CD4-positive, CD25-positive, alpha-beta regulatory T cell (primary cell): ENCODE data around the gene CAP2. TPM values are rescaled to one million over a fixed set of nuclear protein-coding genes. Genes with fewer than 3 reads are reported as not detected.
A peak's percentile ranks its signal among the peaks of the same experiment; 100 is the strongest.
"Not testable (repeated sequence)": the region's sequence is repeated elsewhere in the genome, so short reads cannot be mapped to it uniquely, and the experiment has no call there.

Source experiments
- ATAC-seq, 2 donors: fragments of 150-1000 bp; cut with Tn5 transposase; one replicate each; pipeline ENCODE4 v1.10.0; 2021; ENCODE audit warnings: low read depth in 2 of 2, moderate number of reproducible peaks in 2 of 2, moderate library complexity in 1 of 2
- DNase-seq, 3 donors: peaks; one replicate each; pipeline versions ENCODE4 v3.0.0 to v3.0.0-alpha.2; 2012 to 2022; ENCODE audit warnings: mixed read lengths in 1 of 3
- H3K27ac ChIP-seq: one replicate; pipeline ENCODE4 v1.7.0; 2013; ENCODE audit warnings: mild to moderate bottlenecking, low read length; ENCODE audit not compliant: insufficient read depth, poor library complexity, severe bottlenecking
- H3K27me3 ChIP-seq: one replicate; pipeline ENCODE4 v1.7.0; 2013; ENCODE audit warnings: low read length; ENCODE audit not compliant: control insufficient read depth, insufficient read depth
- H3K36me3 ChIP-seq: one replicate; pipeline ENCODE4 v1.7.0; 2013; ENCODE audit warnings: mild to moderate bottlenecking, low read length, moderate library complexity; ENCODE audit not compliant: control insufficient read depth, insufficient read depth
- H3K4me1 ChIP-seq: 2 replicates; pipeline ENCODE4 v1.7.0; 2013; ENCODE audit warnings: mild to moderate bottlenecking, low read length; ENCODE audit not compliant: insufficient read depth, control insufficient read depth, poor library complexity, severe bottlenecking
- H3K4me3 ChIP-seq: one replicate; pipeline ENCODE4 v1.7.0; 2013; ENCODE audit warnings: low read depth, mild to moderate bottlenecking, low read length, moderate library complexity
- H3K9me3 ChIP-seq, 2 experiments: 1 replicate in 1 of 2; 2 replicates in 1 of 2; pipeline ENCODE4 v1.7.0; 2013; ENCODE audit warnings: low read length in 2 of 2, mild to moderate bottlenecking in 1 of 2, moderate library complexity in 1 of 2; ENCODE audit not compliant: control insufficient read depth in 2 of 2
- H3K27ac Mint-ChIP-seq, 3 donors: one replicate each; pipeline ENCODE4 v1.8.0; 2020 to 2022; ENCODE audit warnings: mild to moderate bottlenecking in 3 of 3, mixed read lengths in 3 of 3, moderate library complexity in 2 of 3
- H3K27me3 Mint-ChIP-seq: one replicate; pipeline ENCODE4 v1.8.0; 2022; ENCODE audit warnings: mild to moderate bottlenecking, mixed read lengths
- H3K36me3 Mint-ChIP-seq: one replicate; pipeline ENCODE4 v1.8.0; 2020; ENCODE audit warnings: mixed read lengths
- H3K4me1 Mint-ChIP-seq, 4 donors: one replicate each; pipeline ENCODE4 v1.8.0; 2020 to 2022; ENCODE audit warnings: mixed read lengths in 4 of 4, mild to moderate bottlenecking in 1 of 4
- H3K4me3 Mint-ChIP-seq, 4 donors: one replicate each; pipeline ENCODE4 v1.8.0; 2020 to 2022; ENCODE audit warnings: mild to moderate bottlenecking in 4 of 4, mixed read lengths in 4 of 4, moderate library complexity in 3 of 4
- H3K9me3 Mint-ChIP-seq, 7 donors: one replicate each; pipeline ENCODE4 v1.8.0; 2020 to 2022; ENCODE audit warnings: mixed read lengths in 7 of 7, mild to moderate bottlenecking in 3 of 7, moderate library complexity in 2 of 7
- polyA plus RNA-seq, 4 donors: library from polyadenylated mRNA; unstranded; fragments of 300-500 nt; fragmentation: Illumina TruSeq; gene quantifications; one replicate each; pipeline ENCODE4 v1.2.3, GENCODE V29; 2021
- total RNA-seq: library from RNA; stranded (reverse); gene quantifications from one replicate; pipeline ENCODE4 v1.2.3, GENCODE V29; 2022

The CAP2 gene
- total and polyA plus RNA-seq, 5 donors from 2014 or later = not detected

DNA sequence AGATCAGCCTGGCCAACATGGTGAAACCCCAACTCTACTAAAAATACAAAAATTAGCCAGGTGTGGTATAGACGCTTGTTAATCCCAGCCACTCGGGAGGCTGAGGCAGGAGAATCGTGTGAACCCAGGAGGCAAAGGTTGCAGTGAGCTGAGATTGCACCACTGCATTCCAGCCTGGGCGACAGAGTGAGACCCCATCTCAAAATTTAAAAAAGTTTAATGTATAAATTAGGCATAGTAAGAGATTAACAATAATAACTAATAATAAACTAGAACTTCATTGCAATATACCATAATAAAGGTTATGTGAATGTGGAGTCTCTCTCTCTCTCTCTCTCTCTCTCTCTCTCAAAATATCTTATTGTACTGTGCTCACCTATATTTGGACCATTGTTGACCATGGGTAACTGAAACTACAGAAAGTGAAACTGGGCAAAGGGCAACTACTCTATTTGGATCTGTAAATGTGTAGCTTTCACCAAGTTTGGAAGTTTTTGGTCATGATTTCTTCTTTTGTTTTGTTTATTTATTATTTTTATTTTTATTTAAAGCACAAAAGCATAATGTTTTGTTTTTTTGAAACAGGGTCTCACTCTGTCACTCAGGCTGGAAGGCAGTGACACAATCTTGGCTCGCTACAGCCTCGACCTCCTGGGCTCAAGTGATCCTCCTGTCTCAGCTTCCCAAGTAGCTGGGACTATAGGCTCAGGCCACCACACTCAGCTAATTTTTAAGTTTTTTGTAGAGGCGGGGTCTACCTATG is 12.0 kb downstream of the CAP2 start:
- H3K36me3 Mint-ChIP-seq = not testable (repeated sequence)

DNA sequence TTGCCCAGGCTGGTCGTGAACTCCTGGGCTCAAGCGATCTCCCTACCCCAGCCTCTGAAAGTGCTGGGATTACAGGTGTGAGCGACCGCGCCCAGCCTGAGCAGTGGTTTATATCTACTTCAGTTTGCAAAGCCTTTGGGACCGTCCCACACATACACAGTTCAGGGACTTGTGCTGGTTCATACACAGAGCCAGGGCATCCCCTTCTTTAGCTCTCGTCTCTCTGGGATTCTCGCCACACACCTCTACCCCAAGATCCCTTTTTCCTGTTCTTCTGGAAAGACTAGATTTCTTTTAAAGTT is 12.5 kb downstream of the CAP2 start:
- no peak overlapping the region for H3K27ac Mint-ChIP-seq
- no peaks in the 10 kb centered on the region for H3K36me3 Mint-ChIP-seq
- no peaks in the 10 kb centered on the region for H3K4me1 Mint-ChIP-seq
- DNase-seq (no peak), ATAC-seq (no peak)
- Histone ChIP-seq H3K27me3 (no peaks in the 10 kb centered on the region), H3K36me3 (no peaks in the 10 kb centered on the region), H3K4me3 (no peak overlapping the region), H3K4me1 (no peaks in the 10 kb centered on the region), H3K9me3 (no peaks in the 10 kb centered on the region), H3K27ac (no peak overlapping the region)
- H3K9me3 Mint-ChIP-seq = peaks cover 0 to 9% (median 2%) of the 10 kb centered on the region in 7 donors
- no peaks in the 10 kb centered on the region for H3K27me3 Mint-ChIP-seq
- H3K4me3 Mint-ChIP-seq = no peak overlapping the region

More for the DNA sequence above, 12.0 kb downstream of the CAP2 start:
- not testable (repeated sequence) for H3K9me3 Mint-ChIP-seq, H3K27me3 ChIP-seq, H3K9me3 ChIP-seq, H3K27ac Mint-ChIP-seq, H3K27ac ChIP-seq, H3K36me3 ChIP-seq, H3K4me3 ChIP-seq, H3K4me1 Mint-ChIP-seq, H3K4me1 ChIP-seq, DNase-seq, H3K4me3 Mint-ChIP-seq, H3K27me3 Mint-ChIP-seq, ATAC-seq

DNA sequence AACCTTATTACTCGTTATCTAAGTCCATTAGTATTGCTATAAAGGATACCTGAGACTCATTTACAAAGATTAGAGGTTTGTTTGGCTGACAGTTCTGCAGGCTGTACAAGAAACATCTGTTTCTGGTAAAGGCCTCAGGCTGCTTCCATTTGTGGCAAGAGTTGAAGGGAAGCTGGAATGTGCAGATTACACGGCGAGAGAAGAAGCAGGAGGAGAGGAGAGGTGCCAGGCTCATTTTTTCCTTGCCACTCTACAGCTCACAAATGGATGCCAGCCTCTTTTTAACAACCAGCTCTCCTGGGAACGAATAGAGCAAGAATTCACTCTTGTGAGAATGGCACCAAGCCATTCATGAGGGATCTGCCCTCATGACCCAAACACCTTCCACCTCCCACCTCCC is 14.7 kb downstream of the CAP2 start:
- Mint-ChIP-seq H3K9me3 (peaks cover 0 to 11% (median 2%) of the 10 kb centered on the region in 7 donors), H3K36me3 (no peaks in the 10 kb centered on the region), H3K4me3 (no peak overlapping the region), H3K27ac (no peak overlapping the region), H3K4me1 (no peaks in the 10 kb centered on the region), H3K27me3 (no peaks in the 10 kb centered on the region)
- DNase-seq = no peak
- no peaks in the 10 kb centered on the region for H3K36me3 ChIP-seq
- H3K27me3 ChIP-seq = no peaks in the 10 kb centered on the region
- H3K9me3 ChIP-seq = no peaks in the 10 kb centered on the region
- no peak overlapping the region for H3K4me3 ChIP-seq
- ATAC-seq = no peak
- H3K4me1 ChIP-seq = no peaks in the 10 kb centered on the region
- H3K27ac ChIP-seq = no peak overlapping the region

DNA sequence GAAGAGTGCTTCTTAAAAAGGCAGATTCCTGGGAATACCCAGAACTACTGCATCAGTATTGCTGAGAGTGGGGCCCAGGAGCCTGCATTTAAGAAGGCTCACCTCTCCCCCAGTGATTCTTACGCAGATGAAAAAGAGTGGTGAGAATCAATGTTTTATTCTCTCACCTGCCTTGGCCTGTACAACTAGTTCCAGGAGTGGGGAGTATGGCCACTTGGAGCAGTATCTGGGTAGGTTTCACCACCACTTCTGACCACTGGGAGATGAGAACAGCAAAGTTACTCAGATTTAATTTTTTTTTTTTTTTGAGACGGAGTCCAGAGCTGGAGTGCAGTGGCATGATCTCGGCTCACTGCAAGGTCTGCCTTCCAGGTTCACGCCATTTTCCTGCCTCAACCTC is 16.9 kb downstream of the CAP2 start:
- DNase-seq (no peak), ATAC-seq (no peak)
- H3K4me1 Mint-ChIP-seq = no peaks in the 10 kb centered on the region
- H3K9me3 ChIP-seq = no peaks in the 10 kb centered on the region
- H3K4me3 ChIP-seq = no peak overlapping the region
- H3K27me3 ChIP-seq = no peaks in the 10 kb centered on the region
- no peaks in the 10 kb centered on the region for H3K36me3 Mint-ChIP-seq
- H3K27ac Mint-ChIP-seq = peak overlapping the region in 1 of 3 donors; percentile 22
- no peak overlapping the region for H3K4me3 Mint-ChIP-seq
- peaks cover 0 to 11% (median 2%) of the 10 kb centered on the region in 7 donors for H3K9me3 Mint-ChIP-seq
- no peaks in the 10 kb centered on the region for H3K4me1 ChIP-seq
- no peaks in the 10 kb centered on the region for H3K36me3 ChIP-seq
- H3K27me3 Mint-ChIP-seq = no peaks in the 10 kb centered on the region
- H3K27ac ChIP-seq = no peak overlapping the region

DNA sequence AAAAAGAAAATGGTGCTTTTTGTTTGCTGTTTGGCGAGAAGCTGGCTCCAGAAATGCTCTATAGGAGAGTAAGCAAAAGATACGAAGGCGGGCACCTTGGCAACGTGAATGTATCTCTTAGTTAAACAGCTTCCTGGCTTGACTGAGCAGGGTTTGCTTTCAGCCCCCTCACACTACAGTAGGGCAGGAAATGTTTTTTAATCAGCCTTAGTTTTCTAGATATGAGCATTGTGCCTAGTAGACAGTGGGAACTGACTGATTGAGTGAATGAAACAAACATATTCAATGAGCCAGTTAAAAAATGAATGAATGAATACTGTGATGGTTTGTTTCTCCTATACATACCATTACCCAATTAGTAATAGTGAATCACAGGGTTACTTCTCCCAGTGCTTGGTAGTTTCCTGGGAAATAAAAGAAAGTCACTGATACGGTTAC is 19.9 kb downstream of the CAP2 start:
- Histone ChIP-seq H3K27ac (no peak overlapping the region), H3K36me3 (no peaks in the 10 kb centered on the region), H3K4me3 (no peak overlapping the region), H3K9me3 (no peaks in the 10 kb centered on the region), H3K27me3 (no peaks in the 10 kb centered on the region), H3K4me1 (no peaks in the 10 kb centered on the region)
- Mint-ChIP-seq H3K27ac (no peak overlapping the region), H3K36me3 (no peaks in the 10 kb centered on the region), H3K4me3 (no peak overlapping the region), H3K4me1 (no peaks in the 10 kb centered on the region), H3K9me3 (peaks cover 0 to 11% (median 1%) of the 10 kb centered on the region in 7 donors), H3K27me3 (peaks cover 6% of the 10 kb centered on the region)
- ATAC-seq (no peak), DNase-seq (no peak)

DNA sequence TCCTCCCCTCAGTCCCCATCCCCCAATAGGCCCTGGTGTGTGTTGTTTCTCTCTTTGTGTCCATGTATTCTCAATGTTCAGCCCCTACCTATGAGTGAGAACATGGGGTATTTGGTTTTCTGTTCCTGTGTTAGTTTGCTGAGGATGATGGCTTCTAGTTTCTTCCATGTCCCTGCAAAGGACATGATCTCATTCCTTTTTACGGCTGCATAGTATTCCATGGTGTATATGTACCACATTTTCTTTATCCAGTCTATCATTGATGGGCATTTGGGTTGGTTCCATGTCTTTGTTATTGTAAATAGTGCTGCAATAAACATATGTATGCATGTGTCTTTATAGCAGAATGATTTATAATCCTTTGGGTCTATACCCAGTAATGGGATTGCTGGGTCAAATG is 21.0 kb downstream of the CAP2 start:
- not testable (repeated sequence) for H3K27me3 ChIP-seq, ATAC-seq, H3K4me1 Mint-ChIP-seq, H3K4me3 ChIP-seq, H3K4me1 ChIP-seq, H3K36me3 ChIP-seq, H3K36me3 Mint-ChIP-seq, H3K27ac ChIP-seq, H3K9me3 ChIP-seq, H3K4me3 Mint-ChIP-seq, H3K27ac Mint-ChIP-seq, DNase-seq
- peaks cover 0 to 11% (median 0%) of the 10 kb centered on the region in 7 donors for H3K9me3 Mint-ChIP-seq
- H3K27me3 Mint-ChIP-seq = peaks cover 13% of the 10 kb centered on the region

DNA sequence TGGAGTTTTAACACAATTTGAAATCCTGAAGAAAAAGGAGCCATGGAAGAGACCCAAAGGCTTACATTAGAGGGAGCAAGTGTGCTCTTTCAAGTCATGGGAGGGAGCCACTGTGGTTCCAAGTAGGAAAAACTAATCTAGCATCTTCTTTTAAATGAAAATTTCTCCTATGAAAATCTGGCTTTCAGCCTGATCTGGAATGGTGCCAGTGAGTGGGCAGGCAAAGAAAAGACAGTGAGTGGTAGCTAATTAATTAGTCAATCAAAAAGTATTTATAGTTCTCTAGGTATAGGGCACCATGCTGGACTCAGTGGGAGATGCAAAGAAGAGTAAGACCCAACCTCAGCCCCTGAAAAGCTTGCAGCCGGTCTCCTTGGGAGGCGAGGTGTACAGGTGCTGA is 21.9 kb downstream of the CAP2 start:
- H3K4me1 Mint-ChIP-seq = no peaks in the 10 kb centered on the region
- Histone ChIP-seq H3K36me3 (no peaks in the 10 kb centered on the region), H3K27ac (no peak overlapping the region), H3K4me3 (no peak overlapping the region), H3K9me3 (no peaks in the 10 kb centered on the region), H3K4me1 (no peaks in the 10 kb centered on the region), H3K27me3 (no peaks in the 10 kb centered on the region)
- ATAC-seq = no peak
- no peak for DNase-seq
- H3K4me3 Mint-ChIP-seq = no peak overlapping the region
- H3K27ac Mint-ChIP-seq = no peak overlapping the region
- peaks cover 0 to 6% (median 0%) of the 10 kb centered on the region in 7 donors for H3K9me3 Mint-ChIP-seq
- H3K27me3 Mint-ChIP-seq = peaks cover 14% of the 10 kb centered on the region
- no peaks in the 10 kb centered on the region for H3K36me3 Mint-ChIP-seq

DNA sequence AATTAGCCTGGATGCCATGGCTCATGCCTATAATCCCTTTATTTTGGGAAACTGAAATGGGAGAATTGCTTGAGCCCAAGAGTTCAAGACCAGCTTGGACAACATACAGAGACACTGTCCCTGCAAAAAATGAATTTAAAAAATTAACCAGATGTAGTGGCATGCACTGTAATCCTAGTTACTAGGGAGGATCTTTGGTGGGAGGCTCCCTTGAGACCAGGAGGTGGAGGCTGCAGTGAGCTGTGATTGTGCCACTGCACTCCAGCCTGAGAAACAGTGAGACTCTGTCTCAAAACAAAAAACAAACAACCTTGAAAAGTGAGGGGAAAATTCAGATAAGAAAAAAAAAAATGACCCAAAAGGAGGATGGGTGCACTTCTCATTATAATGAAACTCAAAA is 23.4 kb downstream of the CAP2 start:
- H3K36me3 ChIP-seq = no peaks in the 10 kb centered on the region
- Mint-ChIP-seq H3K4me3 (no peak overlapping the region), H3K4me1 (no peaks in the 10 kb centered on the region), H3K27me3 (peaks cover 14% of the 10 kb centered on the region), H3K27ac (no peak overlapping the region), H3K36me3 (no peaks in the 10 kb centered on the region), H3K9me3 (peaks cover 0 to 2% (median 0%) of the 10 kb centered on the region in 7 donors)
- no peaks in the 10 kb centered on the region for H3K27me3 ChIP-seq
- no peak overlapping the region for H3K27ac ChIP-seq
- H3K4me1 ChIP-seq = no peaks in the 10 kb centered on the region
- ATAC-seq (no peak), DNase-seq (no peak)
- H3K4me3 ChIP-seq = no peak overlapping the region
- H3K9me3 ChIP-seq = no peaks in the 10 kb centered on the region
